GM23338 (cell line): ENCODE data around the gene ATP1A3. TPM values are rescaled to one million over a fixed set of nuclear protein-coding genes. Genes with fewer than 3 reads are reported as not detected.

Experiments
- ATAC-seq: fragments of 200-7000 bp; cut with Tn5 transposase; 3 replicates; pipeline ENCODE4 v1.9.1; 2020
- DNase-seq: peaks from one replicate; pipeline ENCODE4 v3.0.0-alpha.2; 2015; ENCODE audit warnings: low spot score
- H2AFZ ChIP-seq: fragments of 200-600 bp; sonication (generic); 2 replicates; pipeline ENCODE4 v1.8.0; 2016; ENCODE audit warnings: antibody characterized with exemption, mild to moderate bottlenecking, moderate library complexity
- H3F3A ChIP-seq: fragments of 200-600 bp; sonication (generic); replicated peaks from 2 replicates; pipeline ENCODE4 v1.8.0; 2017; ENCODE audit warnings: antibody characterized with exemption, mixed run types, low read depth
- H3K27ac ChIP-seq: fragments of 200-600 bp; sonication (generic); 2 replicates; pipeline ENCODE4 v1.6.1; 2016; ENCODE audit warnings: low read depth
- H3K27me3 ChIP-seq: fragments of 200-600 bp; sonication (generic); 2 replicates; pipeline ENCODE4 v1.8.0; 2016; ENCODE audit warnings: mild to moderate bottlenecking, mixed run types, moderate library complexity; ENCODE audit not compliant: insufficient read depth
- H3K36me3 ChIP-seq: fragments of 200-600 bp; sonication (generic); 2 replicates; pipeline ENCODE4 v1.8.0; 2016; ENCODE audit warnings: mild to moderate bottlenecking; ENCODE audit not compliant: insufficient read depth
- H3K4me1 ChIP-seq: fragments of 200-600 bp; sonication (generic); 2 replicates; pipeline ENCODE4 v1.8.0; 2016; ENCODE audit warnings: mild to moderate bottlenecking, moderate library complexity; ENCODE audit not compliant: insufficient read depth
- H3K4me2 ChIP-seq: fragments of 200-600 bp; sonication (generic); 2 replicates; pipeline ENCODE4 v1.7.1; 2017; ENCODE audit warnings: mixed run types
- H3K4me3 ChIP-seq: fragments of 200-600 bp; sonication (generic); 2 replicates; pipeline ENCODE4 v1.6.1; 2016; ENCODE audit warnings: mixed run types
- H3K79me2 ChIP-seq: fragments of 200-600 bp; sonication (generic); replicated peaks from 2 replicates; pipeline ENCODE4 v1.8.0; 2017; ENCODE audit warnings: mild to moderate bottlenecking; ENCODE audit not compliant: insufficient read depth
- H3K9me2 ChIP-seq: fragments of 200-600 bp; sonication (generic); 2 replicates; pipeline ENCODE4 v1.8.0; 2017; ENCODE audit not compliant: insufficient read depth
- H4K20me1 ChIP-seq: fragments of 200-600 bp; sonication (generic); replicated peaks from 2 replicates; pipeline ENCODE4 v1.8.0; 2017; ENCODE audit warnings: mild to moderate bottlenecking; ENCODE audit not compliant: insufficient read depth
- H3K27ac Mint-ChIP-seq: 2 replicates; pipeline ENCODE4 v1.8.0; 2020; ENCODE audit warnings: inconsistent platforms, mild to moderate bottlenecking, moderate library complexity, mixed read lengths
- H3K27me3 Mint-ChIP-seq: 3 replicates; pipeline ENCODE4 v1.8.0; 2022; ENCODE audit warnings: low read depth, mild to moderate bottlenecking, moderate library complexity, mixed read lengths, inconsistent platforms; ENCODE audit not compliant: insufficient read depth, poor library complexity
- H3K36me3 Mint-ChIP-seq: 3 replicates; pipeline ENCODE4 v1.8.0; 2021; ENCODE audit warnings: low read depth, mild to moderate bottlenecking, inconsistent platforms, moderate library complexity, mixed read lengths
- H3K4me1 Mint-ChIP-seq: 3 replicates; pipeline ENCODE4 v1.8.0; 2020; ENCODE audit warnings: mild to moderate bottlenecking, inconsistent platforms, mixed read lengths
- H3K4me3 Mint-ChIP-seq: 3 replicates; pipeline ENCODE4 v1.8.0; 2021; ENCODE audit warnings: moderate library complexity, mild to moderate bottlenecking, inconsistent platforms, mixed read lengths
- H3K9me3 Mint-ChIP-seq: 3 replicates; pipeline ENCODE4 v1.8.0; 2020; ENCODE audit warnings: moderate library complexity, mild to moderate bottlenecking, inconsistent platforms, mixed read lengths
- CREB1 ChIP-seq: fragments of 250-450 bp; sonication (Bioruptor Pico); IDR thresholded peaks from 2 replicates; pipeline ENCODE4 v1.5.0; 2020; ENCODE audit warnings: low read depth, mild to moderate bottlenecking, moderate library complexity
- EZH2 ChIP-seq: fragments of 200-600 bp; sonication (generic); IDR thresholded peaks from one replicate; pipeline ENCODE4 v1.8.0; 2017; ENCODE audit warnings: antibody characterized with exemption, mild to moderate bottlenecking, low read depth; ENCODE audit not compliant: unreplicated experiment
- EZH2phosphoT487 ChIP-seq: fragments of 200-600 bp; sonication (generic); IDR thresholded peaks from one replicate; pipeline ENCODE4 v1.8.1; 2018; ENCODE audit warnings: antibody characterized with exemption; ENCODE audit not compliant: unreplicated experiment
- JUNB ChIP-seq: IDR thresholded peaks from one replicate; pipeline ENCODE4 v1.6.1; 2016; ENCODE audit warnings: antibody characterized with exemption; ENCODE audit not compliant: unreplicated experiment
- NANOG ChIP-seq: IDR thresholded peaks from 2 replicates; pipeline ENCODE4 v1.6.1; 2016; ENCODE audit warnings: antibody characterized with exemption, borderline replicate concordance
- POLR2AphosphoS5 ChIP-seq: IDR thresholded peaks from 2 replicates; pipeline ENCODE4 v1.6.1; 2016; ENCODE audit warnings: antibody characterized with exemption, low read depth
- STAT1 ChIP-seq: IDR thresholded peaks from one replicate; pipeline ENCODE4 v1.6.1; 2016; ENCODE audit warnings: antibody characterized with exemption; ENCODE audit not compliant: unreplicated experiment
- ZNF114 ChIP-seq: fragments of 250-450 bp; sonication (Bioruptor Pico); IDR thresholded peaks from 2 replicates; pipeline ENCODE4 v1.5.0; 2020; ENCODE audit warnings: mild to moderate bottlenecking, moderate library complexity
- ZNF331 ChIP-seq: fragments of 250-450 bp; sonication (Bioruptor Pico); IDR thresholded peaks from 2 replicates; pipeline ENCODE4 v1.5.0; 2020; ENCODE audit warnings: low read depth, mild to moderate bottlenecking, moderate library complexity
- polyA plus RNA-seq: library from polyadenylated mRNA; unstranded; fragments of >200 nt; fragmentation: Nextera tagmentation; extraction: Ambion mirVana; gene quantifications from 2 replicates; pipeline ENCODE4 v1.2.1, GENCODE V29; 2016
- total RNA-seq: library from RNA; depleted of rRNA; stranded (reverse); fragments of >200 nt; shearing (Covaris generic); gene quantifications from 2 replicates; pipeline ENCODE4 v1.2.3, GENCODE V29; 2014
- TF ChIP-seq, protein P1 (sequence below): fragments of 250-450 bp; sonication (Bioruptor Pico); IDR thresholded peaks from 2 replicates; pipeline ENCODE4 v1.5.0; 2020; ENCODE audit warnings: mild to moderate bottlenecking, moderate library complexity
- TF ChIP-seq, protein P2 (sequence below): IDR thresholded peaks from one replicate; pipeline ENCODE4 v1.6.1; 2018; ENCODE audit warnings: antibody characterized with exemption; ENCODE audit not compliant: unreplicated experiment
- TF ChIP-seq, protein P3 (sequence below), 2 experiments: fragments of 200-600 bp in 1 of 2; sonication (generic) in 1 of 2; conservative IDR thresholded peaks; 2 replicates each; pipeline versions ENCODE4 v1.5.1 to v1.6.1; 2016 to 2017; ENCODE audit warnings: antibody characterized with exemption in 2 of 2, low read depth in 2 of 2, mild to moderate bottlenecking in 2 of 2, moderate library complexity in 1 of 2
- TF ChIP-seq, protein P4 (sequence below): IDR thresholded peaks from 2 replicates; pipeline ENCODE4 v1.6.1; 2016; ENCODE audit warnings: antibody characterized with exemption

The ATP1A3 gene
- total and polyA plus RNA-seq, 2 experiments from 2014 or later, result 11.5 to 37.3 TPM

DNA sequence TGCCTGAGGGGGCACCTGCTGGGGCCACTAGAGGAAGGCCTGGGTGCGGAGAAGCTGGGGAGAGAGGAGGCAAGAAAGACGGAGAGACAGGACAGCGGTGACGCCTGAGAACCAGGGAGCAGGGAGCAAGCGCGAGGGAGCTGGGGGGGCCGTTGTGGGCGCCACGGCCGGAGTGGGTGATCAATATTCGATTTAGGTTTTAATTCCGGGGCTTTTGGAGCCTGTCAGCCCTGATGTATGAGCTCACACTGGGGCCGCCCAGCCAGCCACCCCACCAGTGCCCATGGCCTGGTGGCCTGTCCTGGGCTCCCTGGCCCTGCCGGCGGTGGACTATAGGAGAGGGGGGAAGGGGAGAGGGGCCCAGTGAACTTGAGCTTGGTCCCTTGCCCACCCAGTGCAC is 57.1 kb downstream of the ATP1A3 start:
- DNase-seq, result peak; percentile 1
- H3K27ac ChIP-seq, result no peak overlapping the region
- no peak for ATAC-seq
- H4K20me1 ChIP-seq, result peaks cover 6% of the 10 kb centered on the region; the same call in 1 of the 2 replicates
- H3K27me3 Mint-ChIP-seq, result peaks cover 61% of the 10 kb centered on the region
- H3K36me3 ChIP-seq, result no peaks in the 10 kb centered on the region
- no peak overlapping the region for H3K4me2 ChIP-seq
- H3K27me3 ChIP-seq, result peaks cover 88% of the 10 kb centered on the region
- H3K4me1 ChIP-seq, result peaks cover 7% of the 10 kb centered on the region
- H3K9me2 ChIP-seq, result no peaks in the 10 kb centered on the region
- peaks cover 4% of the 10 kb centered on the region for H3F3A ChIP-seq
- H3K4me3 Mint-ChIP-seq, result no peak overlapping the region
- H3K4me1 Mint-ChIP-seq, result peaks cover 23% of the 10 kb centered on the region
- no peak overlapping the region for H3K27ac Mint-ChIP-seq
- no peaks in the 10 kb centered on the region for H3K79me2 ChIP-seq
- no peak overlapping the region for H3K4me3 ChIP-seq
- H3K36me3 Mint-ChIP-seq, result peaks cover 3% of the 10 kb centered on the region; the same call in 1 of the 3 replicates
- TF ChIP-seq, protein P1, sequence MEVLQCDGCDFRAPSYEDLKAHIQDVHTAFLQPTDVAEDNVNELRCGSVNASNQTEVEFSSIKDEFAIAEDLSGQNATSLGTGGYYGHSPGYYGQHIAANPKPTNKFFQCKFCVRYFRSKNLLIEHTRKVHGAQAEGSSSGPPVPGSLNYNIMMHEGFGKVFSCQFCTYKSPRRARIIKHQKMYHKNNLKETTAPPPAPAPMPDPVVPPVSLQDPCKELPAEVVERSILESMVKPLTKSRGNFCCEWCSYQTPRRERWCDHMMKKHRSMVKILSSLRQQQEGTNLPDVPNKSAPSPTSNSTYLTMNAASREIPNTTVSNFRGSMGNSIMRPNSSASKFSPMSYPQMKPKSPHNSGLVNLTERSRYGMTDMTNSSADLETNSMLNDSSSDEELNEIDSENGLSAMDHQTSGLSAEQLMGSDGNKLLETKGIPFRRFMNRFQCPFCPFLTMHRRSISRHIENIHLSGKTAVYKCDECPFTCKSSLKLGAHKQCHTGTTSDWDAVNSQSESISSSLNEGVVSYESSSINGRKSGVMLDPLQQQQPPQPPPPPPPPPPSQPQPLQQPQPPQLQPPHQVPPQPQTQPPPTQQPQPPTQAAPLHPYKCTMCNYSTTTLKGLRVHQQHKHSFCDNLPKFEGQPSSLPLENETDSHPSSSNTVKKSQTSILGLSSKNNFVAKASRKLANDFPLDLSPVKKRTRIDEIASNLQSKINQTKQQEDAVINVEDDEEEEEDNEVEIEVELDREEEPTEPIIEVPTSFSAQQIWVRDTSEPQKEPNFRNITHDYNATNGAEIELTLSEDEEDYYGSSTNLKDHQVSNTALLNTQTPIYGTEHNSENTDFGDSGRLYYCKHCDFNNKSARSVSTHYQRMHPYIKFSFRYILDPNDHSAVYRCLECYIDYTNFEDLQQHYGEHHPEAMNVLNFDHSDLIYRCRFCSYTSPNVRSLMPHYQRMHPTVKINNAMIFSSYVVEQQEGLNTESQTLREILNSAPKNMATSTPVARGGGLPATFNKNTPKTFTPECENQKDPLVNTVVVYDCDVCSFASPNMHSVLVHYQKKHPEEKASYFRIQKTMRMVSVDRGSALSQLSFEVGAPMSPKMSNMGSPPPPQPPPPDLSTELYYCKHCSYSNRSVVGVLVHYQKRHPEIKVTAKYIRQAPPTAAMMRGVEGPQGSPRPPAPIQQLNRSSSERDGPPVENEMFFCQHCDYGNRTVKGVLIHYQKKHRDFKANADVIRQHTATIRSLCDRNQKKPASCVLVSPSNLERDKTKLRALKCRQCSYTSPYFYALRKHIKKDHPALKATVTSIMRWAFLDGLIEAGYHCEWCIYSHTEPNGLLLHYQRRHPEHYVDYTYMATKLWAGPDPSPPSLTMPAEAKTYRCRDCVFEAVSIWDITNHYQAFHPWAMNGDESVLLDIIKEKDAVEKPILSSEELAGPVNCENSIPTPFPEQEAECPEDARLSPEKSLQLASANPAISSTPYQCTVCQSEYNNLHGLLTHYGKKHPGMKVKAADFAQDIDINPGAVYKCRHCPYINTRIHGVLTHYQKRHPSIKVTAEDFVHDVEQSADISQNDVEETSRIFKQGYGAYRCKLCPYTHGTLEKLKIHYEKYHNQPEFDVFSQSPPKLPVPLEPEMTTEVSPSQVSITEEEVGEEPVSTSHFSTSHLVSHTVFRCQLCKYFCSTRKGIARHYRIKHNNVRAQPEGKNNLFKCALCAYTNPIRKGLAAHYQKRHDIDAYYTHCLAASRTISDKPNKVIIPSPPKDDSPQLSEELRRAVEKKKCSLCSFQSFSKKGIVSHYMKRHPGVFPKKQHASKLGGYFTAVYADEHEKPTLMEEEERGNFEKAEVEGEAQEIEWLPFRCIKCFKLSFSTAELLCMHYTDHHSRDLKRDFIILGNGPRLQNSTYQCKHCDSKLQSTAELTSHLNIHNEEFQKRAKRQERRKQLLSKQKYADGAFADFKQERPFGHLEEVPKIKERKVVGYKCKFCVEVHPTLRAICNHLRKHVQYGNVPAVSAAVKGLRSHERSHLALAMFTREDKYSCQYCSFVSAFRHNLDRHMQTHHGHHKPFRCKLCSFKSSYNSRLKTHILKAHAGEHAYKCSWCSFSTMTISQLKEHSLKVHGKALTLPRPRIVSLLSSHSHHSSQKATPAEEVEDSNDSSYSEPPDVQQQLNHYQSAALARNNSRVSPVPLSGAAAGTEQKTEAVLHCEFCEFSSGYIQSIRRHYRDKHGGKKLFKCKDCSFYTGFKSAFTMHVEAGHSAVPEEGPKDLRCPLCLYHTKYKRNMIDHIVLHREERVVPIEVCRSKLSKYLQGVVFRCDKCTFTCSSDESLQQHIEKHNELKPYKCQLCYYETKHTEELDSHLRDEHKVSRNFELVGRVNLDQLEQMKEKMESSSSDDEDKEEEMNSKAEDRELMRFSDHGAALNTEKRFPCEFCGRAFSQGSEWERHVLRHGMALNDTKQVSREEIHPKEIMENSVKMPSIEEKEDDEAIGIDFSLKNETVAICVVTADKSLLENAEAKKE (CRISPR knock-in tag), result no peak
- TF ChIP-seq STAT1 (no peak), ZNF331 (CRISPR knock-in tag) (no peak), JUNB (no peak), CREB1 (CRISPR knock-in tag) (no peak), EZH2 (no peak), NANOG (no peak), POLR2AphosphoS5 (no peak), ZNF114 (CRISPR knock-in tag) (no peak), EZH2phosphoT487 (no peak)
- TF ChIP-seq, protein P2, sequence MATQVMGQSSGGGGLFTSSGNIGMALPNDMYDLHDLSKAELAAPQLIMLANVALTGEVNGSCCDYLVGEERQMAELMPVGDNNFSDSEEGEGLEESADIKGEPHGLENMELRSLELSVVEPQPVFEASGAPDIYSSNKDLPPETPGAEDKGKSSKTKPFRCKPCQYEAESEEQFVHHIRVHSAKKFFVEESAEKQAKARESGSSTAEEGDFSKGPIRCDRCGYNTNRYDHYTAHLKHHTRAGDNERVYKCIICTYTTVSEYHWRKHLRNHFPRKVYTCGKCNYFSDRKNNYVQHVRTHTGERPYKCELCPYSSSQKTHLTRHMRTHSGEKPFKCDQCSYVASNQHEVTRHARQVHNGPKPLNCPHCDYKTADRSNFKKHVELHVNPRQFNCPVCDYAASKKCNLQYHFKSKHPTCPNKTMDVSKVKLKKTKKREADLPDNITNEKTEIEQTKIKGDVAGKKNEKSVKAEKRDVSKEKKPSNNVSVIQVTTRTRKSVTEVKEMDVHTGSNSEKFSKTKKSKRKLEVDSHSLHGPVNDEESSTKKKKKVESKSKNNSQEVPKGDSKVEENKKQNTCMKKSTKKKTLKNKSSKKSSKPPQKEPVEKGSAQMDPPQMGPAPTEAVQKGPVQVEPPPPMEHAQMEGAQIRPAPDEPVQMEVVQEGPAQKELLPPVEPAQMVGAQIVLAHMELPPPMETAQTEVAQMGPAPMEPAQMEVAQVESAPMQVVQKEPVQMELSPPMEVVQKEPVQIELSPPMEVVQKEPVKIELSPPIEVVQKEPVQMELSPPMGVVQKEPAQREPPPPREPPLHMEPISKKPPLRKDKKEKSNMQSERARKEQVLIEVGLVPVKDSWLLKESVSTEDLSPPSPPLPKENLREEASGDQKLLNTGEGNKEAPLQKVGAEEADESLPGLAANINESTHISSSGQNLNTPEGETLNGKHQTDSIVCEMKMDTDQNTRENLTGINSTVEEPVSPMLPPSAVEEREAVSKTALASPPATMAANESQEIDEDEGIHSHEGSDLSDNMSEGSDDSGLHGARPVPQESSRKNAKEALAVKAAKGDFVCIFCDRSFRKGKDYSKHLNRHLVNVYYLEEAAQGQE, result no peak
- TF ChIP-seq, protein P3, sequence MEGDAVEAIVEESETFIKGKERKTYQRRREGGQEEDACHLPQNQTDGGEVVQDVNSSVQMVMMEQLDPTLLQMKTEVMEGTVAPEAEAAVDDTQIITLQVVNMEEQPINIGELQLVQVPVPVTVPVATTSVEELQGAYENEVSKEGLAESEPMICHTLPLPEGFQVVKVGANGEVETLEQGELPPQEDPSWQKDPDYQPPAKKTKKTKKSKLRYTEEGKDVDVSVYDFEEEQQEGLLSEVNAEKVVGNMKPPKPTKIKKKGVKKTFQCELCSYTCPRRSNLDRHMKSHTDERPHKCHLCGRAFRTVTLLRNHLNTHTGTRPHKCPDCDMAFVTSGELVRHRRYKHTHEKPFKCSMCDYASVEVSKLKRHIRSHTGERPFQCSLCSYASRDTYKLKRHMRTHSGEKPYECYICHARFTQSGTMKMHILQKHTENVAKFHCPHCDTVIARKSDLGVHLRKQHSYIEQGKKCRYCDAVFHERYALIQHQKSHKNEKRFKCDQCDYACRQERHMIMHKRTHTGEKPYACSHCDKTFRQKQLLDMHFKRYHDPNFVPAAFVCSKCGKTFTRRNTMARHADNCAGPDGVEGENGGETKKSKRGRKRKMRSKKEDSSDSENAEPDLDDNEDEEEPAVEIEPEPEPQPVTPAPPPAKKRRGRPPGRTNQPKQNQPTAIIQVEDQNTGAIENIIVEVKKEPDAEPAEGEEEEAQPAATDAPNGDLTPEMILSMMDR (conservative IDR thresholded peaks at IDR 0.05; ENCODE audit: low read depth in 2 of 2), result no peak
- TF ChIP-seq, protein P4, sequence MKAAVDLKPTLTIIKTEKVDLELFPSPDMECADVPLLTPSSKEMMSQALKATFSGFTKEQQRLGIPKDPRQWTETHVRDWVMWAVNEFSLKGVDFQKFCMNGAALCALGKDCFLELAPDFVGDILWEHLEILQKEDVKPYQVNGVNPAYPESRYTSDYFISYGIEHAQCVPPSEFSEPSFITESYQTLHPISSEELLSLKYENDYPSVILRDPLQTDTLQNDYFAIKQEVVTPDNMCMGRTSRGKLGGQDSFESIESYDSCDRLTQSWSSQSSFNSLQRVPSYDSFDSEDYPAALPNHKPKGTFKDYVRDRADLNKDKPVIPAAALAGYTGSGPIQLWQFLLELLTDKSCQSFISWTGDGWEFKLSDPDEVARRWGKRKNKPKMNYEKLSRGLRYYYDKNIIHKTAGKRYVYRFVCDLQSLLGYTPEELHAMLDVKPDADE, result no peak
- no peak overlapping the region for H2AFZ ChIP-seq
- peaks cover 4% of the 10 kb centered on the region; the same call in 1 of the 3 replicates for H3K9me3 Mint-ChIP-seq
